HG02884 (cell line): ENCODE data around the gene CACNA1E.
"Not testable (repeated sequence)": the region's sequence is repeated elsewhere in the genome, so short reads cannot be mapped to it uniquely, and the experiment has no call there.

Experiments used
- ATAC-seq: cut with Tn5 transposase; IDR thresholded peaks from one replicate; pipeline ENCODE4 v1.9.1; 2021; ENCODE audit warnings: mild to moderate bottlenecking, moderate library complexity; ENCODE audit not compliant: unreplicated experiment

Gene CACNA1E

DNA sequence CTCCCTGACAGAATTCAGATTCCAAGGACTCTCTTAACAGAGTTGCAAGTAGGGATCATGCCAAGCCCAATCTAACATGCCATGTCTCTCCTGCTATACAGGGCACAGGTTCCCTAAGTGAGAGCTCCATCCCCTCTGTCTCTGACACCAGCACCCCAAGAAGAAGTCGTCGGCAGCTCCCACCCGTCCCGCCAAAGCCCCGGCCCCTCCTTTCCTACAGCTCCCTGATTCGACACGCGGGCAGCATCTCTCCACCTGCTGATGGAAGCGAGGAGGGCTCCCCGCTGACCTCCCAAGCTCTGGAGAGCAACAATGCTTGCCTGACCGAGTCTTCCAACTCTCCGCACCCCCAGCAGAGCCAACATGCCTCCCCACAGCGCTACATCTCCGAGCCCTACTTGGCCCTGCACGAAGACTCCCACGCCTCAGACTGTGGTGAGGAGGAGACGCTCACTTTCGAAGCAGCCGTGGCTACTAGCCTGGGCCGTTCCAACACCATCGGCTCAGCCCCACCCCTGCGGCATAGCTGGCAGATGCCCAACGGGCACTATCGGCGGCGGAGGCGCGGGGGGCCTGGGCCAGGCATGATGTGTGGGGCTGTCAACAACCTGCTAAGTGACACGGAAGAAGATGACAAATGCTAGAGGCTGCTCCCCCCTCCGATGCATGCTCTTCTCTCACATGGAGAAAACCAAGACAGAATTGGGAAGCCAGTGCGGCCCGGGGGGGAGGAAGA lies 315.0 kb downstream of the CACNA1E start:
- no peak for ATAC-seq

DNA sequence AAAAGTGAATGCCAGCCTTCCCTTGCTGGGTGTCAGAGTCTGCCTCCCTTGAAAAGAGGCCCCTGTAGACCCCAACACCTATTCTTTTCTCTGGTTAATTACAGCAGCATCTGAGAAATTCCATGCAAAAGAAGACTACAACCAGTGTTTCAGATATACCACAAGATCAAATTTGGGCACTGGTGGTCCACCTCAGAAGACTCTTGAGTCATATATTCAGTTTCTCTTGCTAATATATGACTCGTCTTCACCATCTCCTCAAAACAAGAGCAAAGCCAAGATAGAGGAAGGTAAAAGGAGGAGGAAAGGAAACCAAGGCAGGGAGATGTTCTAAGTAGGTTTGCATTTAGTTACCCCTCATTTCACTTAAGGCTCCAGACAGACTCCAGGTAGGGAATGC lies 318.3 kb downstream of the CACNA1E start:
- ATAC-seq, result no peak

DNA sequence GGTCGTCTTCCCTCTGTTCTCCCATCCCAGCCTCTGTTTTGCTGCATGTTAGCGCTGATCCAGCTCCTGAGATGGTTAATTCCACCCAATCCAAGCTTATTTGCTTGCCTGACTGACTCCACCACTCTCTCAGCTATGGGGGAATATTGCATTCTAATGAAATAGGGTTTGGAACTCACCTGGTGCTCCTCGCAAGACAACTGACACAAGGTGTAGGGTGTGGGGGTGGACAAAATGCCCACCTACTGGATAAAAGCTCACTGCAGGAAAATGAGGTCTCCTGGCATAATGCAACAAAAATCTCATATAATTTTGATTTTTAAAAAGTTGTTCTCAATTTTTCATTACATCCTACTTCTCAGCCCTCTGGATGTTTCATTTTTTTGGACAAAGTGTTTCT lies 319.1 kb downstream of the CACNA1E start:
- no peak for ATAC-seq

DNA sequence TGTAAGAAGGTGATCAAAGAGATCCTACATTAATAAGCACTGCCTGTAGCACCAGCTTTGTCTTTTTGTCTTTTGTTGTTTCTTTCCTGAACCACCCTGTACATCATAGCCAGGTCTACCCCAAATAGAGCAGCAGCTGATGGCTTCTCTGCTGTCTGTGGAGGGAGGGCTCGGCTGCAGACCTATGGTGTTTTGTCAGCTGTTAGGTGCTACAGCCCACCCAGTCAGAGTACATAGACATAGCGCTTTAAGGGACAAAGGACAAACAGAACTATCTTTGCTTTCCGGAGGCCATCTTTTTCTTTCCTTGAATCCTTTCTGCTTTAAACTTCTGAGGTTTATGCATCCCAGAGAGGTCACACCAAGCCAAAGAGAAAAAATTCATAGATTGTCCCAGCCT lies 320.1 kb downstream of the CACNA1E start:
- ATAC-seq, result no peak

DNA sequence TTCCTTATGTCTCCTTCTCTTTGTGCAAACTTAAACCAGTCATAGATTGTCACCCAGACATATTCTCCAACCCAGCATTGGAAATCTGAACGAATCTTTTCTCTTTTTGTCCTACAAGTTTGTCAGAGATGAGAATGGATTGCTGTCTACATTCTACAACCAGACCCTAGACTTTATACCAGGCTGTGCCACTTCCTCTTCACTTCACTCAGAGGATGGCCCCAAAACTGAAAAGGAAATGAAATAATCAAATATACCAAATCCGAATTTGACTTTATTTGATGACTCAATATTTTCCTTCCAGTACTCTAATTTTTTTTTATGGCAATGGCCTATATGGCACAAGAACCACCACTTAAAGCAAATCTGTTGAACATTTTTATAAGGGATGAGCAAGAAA lies 321.7 kb downstream of the CACNA1E start:
- ATAC-seq, result no peak

DNA sequence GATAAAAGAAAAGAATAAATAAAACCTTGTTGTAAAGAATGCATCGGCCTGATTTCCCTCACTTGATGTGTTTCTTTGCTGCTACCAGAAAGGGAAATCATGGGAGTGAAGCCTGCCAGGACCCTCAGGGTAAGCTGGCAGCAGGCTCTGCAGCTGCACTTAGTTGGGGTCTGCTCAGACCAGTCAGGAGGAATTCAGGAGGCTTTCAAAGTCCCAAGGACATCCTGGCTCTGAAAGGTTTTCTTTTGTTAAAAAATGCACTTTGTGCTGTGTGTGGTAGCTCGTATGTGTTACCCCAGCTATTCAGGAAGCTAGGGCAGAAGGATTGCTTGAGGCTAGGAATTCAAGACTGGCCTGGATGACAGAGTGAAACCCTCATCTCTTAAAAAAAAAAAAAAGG lies 323.4 kb downstream of the CACNA1E start:
- ATAC-seq, result no peak

DNA sequence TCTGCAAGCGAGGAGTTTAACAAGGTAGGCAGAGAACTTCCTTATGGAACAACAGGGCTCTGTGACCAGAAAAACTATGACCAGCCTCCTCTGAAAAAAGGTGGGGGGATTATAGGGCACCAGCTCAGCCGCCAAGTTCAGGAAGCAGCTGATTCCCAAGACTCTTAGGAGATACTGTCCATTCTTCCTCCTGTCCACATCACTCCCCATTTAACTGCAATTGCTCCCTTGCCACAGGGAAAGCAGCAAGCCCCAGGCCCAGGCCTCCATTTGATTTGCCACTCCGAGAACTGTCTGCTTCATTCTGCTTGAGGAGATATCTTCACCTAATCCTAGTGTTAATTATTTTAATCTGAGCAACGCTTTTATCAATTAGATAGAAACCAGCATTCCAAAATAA lies 323.9 kb downstream of the CACNA1E start:
- ATAC-seq, result no peak

DNA sequence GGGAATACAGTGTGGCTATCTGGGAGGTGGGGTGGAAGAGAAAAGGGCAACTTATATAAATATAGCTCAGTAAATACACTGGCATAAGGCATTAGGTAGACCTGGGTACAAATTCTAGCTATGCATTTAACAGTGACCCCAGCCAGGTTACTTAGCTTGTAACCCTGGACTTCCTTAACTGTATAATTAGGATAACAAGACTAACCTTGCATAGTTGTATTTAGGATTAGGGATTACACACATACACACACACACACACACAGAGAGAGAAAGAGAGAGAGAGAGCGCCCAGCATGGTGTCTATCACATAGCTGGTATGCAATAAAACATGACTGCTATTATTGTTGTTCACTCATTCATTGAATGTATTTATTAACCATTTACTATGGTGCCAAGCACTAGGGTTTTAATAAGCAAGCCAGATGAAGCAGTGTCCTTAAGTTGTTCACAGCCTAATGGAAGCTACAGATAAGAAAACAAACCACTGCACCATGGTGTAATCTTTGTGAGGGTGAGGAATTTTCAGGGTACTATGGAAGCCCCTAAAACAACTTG lies 326.8 kb downstream of the CACNA1E start:
- no peak for ATAC-seq

DNA sequence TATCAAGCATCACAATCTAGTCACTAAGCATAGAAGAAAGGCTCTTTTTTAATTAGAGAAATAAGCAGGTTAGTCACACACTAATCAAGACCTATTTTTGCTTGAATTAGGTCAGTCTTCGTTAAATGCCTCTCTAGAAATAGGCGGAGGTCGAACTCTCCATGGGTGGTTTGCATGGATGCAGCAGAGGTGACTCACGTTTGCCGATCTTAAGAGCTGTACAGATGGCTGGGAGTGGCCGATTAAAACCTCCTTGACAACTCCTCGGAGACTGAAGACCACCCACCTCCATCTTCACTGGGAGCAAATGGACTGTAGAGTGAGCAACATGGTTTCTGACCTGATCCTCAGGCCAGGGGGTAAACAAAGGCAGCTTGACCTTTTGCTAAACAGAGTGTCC lies 328.9 kb downstream of the CACNA1E start:
- ATAC-seq, result no peak

DNA sequence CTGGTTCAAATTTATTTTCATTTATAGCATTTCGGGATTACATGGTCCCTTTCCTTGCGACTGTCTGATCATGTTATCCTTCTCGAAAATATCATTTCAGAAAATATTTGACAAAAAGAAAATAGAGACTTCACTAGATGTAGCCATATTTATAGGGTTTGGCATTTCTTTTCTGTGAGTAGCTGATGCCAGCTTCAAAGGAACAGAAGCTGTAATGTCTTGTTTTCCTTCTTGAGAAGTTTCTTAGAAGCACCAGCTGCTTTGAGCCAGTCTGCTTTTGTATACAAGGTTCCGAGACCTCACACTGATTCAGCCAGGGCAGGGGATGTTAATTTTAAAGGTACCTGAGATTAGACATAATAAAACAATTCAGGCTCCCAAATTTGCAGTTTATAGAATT lies 329.9 kb downstream of the CACNA1E start:
- no peak for ATAC-seq

DNA sequence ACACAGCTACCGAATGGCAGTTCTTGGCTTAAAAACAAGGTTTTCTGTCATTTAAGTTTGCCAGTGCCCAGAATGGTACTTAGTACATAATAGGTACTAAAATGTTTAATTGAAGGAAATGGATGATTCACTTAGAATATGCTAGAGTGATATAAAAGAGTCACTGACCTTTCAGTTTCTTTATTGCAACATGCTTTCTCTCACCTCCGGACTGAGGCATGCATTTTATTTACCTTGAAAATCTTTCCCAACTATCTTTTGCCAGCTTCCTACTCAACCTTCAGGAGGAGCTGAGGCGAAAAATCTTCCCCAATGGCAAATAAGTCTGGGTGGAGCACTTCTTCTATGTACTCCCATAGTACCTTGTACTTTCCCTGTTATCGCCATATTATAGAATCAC lies 333.3 kb downstream of the CACNA1E start:
- ATAC-seq, result no peak

DNA sequence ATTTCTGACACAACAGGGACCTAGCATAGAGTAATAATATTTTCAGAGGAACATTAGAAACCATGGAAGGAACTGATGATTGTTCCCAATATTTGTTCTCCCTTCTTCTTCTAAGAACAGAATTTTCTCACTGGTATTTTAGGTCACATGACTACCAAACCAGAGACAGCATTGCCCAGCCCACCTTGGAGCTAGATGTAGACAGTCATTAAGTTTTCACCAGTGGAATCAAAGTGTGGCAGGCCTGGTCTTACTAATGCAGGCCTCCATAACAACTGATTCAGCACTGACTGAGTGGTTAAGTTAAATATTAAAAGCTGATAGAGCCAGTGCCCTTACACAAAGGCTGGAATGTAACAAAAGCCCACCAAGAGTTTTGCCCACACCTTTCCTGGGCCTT lies 333.8 kb downstream of the CACNA1E start:
- no peak for ATAC-seq

DNA sequence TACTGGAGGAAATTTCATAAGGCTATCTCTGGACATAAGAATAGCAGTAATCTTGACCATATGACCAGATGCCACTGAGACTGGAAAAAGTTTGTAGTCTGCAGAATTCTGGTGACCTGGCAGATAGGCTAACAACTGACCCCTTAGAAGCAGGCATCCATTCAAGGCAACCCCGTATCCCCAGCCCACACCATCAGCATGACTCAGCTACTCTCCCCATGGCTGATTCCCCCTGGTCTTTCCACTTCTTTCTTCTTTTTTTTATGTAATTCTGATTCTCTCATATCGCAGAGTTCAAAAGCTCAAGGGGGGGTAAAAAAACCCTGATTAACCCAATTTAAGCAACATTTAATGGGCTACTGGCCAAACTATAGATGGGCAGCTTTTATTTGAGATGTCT lies 335.1 kb downstream of the CACNA1E start:
- no peak for ATAC-seq

DNA sequence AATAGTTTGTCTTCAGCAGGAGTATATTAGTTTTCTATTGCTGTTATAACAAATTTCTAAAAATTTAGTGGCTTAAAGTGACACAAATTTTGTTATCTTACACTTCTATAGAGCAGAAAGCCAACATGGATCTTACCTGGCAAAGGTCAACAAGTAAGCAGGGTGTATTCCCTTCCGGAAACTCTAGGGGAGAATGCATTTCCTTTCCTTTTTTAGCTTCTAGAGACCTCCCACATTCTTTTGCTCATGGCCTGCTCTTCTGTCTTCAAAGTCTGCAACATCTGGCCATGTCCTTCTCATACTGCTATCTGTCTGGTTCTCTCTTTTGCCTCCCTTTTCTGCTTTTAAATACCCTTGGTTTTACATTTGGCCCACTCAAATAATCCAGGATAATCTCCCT lies 335.6 kb downstream of the CACNA1E start:
- ATAC-seq, result no peak

DNA sequence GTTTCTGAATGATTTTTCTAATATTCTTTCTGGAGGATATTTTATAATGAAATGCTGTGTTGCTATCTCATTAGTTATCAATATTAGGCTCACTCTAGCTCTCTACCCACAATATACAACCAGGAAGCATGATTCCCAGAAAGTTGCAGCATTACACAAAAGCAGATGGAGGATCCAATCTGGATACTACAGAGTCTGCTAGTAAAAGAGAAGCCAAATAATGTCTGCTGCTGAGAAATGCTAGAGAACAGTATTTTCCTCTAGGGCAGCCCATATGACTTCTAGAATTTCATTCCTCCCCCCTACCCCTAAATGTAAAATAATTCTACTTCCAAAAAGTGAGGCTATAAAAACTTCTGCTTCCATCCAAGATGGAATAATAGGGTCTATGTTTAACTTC lies 338.4 kb downstream of the CACNA1E start:
- no peak for ATAC-seq

DNA sequence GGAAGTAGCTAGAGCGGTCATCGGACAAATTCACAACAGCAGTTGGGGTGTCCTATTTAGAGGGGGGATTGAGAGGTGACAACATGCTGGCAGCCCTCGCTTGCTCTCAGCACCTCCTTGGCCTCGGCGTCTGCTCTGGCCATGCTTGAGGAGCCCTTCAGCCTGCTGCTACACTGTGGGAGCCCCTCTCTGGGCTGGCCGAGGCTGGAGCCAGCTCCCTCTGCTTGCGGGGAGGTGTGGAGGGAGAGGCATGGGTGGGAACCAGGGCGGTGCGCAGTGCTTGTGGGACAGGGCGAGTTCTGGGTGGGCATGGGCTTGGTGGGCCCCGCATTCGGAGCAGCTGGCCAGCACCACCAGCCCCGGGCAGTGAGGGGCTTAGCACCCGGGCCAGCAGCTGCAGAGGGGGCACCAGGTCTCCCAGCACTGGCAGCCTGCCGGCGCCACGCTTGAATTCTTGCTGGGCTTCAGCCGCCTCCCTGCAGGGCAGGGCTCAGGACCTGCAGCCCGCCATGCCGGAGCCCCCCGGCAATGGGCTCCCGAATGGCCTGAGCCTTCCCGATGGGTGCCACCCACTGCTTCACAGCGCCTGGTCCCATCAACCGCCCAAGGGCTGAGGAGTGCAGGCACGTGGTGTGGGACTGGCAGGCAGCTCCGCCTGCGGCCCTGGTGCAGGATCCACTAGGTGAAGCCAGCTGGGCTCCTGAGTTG lies 349.0 kb downstream of the CACNA1E start:
- ATAC-seq, result not testable (repeated sequence)

DNA sequence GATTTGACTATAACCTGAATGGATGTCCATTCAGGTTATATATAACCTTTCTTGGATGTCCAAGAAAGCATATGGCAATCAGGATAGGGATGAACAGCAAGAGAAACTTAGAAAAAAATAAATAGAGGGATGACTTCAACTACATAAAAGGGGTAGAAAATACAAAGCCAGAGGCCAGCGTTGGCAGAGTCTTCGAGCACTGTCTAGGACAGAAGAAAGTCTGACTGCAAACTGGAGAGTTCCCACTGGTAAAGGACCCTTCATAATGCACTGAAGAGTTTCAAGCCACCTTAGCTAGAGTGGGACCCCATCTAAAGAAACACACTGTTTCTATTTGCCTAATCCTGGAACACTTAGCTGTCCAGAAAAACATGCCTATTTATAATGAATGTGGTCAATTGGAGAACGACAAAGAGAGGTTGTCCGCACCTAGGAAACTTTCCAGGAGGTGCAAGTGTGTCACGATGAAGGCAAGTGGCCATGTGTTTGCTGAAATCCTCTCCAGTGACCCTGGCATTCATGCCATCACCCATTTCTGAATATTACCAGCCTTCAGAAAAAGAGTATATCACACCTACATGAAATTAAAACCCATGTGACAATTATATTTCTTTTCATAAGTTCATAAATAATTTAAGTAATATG lies 362.8 kb downstream of the CACNA1E start:
- ATAC-seq, result no peak

DNA sequence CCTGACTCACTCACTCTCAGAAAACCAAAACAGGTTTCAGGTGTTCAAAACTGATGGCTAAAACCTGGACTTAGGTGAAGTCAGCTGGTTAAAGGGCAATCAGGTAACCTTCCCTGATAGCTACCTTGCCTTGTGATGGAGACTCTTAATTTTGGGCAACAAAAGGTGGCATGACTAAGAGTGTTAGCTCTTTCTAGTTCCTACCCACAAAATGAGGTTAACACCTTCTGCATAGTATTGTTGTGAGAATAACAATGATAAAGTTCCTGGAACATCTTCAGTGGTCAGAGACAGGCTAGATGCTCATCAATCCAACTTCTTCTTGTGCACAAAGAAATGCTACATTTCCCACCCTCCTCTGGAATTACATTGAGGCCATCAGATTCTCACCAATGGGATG lies 363.4 kb downstream of the CACNA1E start:
- no peak for ATAC-seq

DNA sequence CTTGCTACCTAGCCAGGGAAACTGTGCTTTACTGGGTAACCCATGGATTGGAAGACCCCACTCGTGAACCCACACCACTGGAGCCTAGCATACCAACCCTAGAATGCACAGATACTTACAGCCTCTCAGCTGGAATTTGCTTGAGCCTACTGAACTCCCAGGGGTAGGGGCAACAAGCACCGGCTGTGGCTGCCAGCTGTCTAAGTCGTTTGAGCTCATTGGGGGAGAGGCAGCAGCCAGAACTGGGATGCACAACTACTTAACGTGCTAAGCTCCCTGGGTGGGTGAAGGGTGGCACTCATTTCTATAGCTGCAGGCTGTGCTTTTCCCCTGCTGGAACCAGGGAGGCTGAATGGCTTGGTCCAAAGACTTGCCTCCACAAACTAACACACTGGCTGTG lies 365.8 kb downstream of the CACNA1E start:
- no peak for ATAC-seq

DNA sequence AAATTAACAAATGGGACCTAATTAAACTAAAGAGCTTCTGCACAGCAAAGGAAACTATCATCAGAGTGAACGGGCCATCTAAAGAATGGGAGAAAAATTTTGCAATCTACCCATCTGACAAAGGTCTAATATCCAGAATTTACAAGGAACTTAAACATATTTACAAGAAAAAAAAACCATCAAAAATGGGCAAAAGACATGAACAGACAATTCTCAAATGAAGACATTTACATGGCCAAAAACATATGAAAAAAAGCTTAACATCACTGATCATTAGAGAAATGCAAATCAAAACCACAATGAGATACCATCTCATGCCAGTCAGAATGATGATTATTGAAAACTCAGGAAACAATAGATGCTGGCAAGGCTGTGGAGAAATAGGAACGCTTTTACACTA lies 370.9 kb downstream of the CACNA1E start:
- ATAC-seq, result not testable (repeated sequence)

DNA sequence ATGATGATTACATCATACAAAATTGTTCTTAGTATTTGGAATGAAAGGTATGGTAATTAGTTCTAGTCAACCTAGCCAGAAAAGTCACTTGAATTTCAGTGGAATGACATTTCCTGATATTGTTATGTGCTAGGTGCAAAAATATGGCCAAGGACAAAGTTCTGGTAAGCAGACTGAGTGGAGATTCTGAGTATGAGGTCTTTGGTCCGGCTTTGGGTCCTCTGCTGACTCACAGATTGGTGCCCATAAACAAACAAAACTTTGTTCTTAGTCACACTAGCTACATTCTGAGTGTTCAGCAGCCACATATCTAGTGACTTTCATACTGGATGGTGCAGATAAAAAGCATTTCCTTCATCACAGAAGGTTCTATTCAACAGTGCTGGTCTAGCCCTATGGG lies 372.1 kb downstream of the CACNA1E start:
- ATAC-seq, result no peak
